ENCODE results near the gene ATIC. TPM values are rescaled to one million over a fixed set of nuclear protein-coding genes. Genes with fewer than 3 reads are reported as not detected.

ATIC gene
- total RNA-seq, 1 experiment from 2014 or later: 285 TPM

DNA sequence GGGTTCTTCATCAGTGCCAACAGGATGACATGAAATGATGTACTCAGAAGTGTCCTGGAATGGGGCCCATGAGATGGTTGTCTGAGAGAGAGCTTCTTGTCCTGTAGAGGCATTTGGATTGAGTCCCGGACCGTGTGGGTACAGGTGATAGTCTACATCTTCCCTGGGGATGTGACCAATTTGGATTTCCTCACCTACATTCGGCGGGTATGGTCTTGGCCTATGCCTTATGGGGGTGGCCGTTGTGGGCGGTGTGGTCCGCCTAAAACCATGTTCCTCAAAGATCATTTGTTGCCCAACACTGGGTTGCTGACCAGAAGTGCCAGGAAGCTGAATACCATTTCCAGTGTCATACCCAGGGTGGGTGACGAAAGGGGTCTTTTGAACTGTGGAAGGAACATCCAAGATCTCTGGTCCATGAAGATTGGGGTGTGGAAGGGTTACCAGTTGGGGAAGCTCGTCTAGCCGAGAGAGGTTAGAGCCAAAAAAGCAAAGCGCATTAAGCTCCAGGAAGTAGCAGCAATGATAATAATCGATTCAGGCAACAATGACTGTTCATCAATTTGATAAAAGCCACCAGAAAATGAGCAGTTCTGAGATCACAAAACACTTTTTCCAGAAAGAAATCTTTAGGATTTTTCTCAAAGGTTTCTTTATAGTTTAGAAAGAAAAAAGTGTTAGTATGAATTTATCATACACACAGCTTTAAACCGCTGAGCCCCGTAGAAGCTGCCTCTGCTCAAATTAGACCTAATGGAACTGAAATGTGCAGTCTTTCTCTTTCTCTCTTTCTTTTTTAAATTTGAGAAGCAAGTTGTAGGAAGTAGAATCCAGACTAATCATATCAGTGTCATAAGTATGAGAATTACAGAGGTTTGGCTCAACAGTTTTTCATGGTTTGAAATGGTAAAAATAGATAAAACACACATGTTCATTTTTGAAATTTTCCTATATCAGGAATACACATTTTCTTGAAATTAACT lies 60.3 kb downstream of the ATIC start (continued):
- TF ChIP-seq, protein P1, sequence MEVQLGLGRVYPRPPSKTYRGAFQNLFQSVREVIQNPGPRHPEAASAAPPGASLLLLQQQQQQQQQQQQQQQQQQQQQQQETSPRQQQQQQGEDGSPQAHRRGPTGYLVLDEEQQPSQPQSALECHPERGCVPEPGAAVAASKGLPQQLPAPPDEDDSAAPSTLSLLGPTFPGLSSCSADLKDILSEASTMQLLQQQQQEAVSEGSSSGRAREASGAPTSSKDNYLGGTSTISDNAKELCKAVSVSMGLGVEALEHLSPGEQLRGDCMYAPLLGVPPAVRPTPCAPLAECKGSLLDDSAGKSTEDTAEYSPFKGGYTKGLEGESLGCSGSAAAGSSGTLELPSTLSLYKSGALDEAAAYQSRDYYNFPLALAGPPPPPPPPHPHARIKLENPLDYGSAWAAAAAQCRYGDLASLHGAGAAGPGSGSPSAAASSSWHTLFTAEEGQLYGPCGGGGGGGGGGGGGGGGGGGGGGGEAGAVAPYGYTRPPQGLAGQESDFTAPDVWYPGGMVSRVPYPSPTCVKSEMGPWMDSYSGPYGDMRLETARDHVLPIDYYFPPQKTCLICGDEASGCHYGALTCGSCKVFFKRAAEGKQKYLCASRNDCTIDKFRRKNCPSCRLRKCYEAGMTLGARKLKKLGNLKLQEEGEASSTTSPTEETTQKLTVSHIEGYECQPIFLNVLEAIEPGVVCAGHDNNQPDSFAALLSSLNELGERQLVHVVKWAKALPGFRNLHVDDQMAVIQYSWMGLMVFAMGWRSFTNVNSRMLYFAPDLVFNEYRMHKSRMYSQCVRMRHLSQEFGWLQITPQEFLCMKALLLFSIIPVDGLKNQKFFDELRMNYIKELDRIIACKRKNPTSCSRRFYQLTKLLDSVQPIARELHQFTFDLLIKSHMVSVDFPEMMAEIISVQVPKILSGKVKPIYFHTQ (CRISPR knock-in tag; IDR thresholded peaks at IDR 0.05): no peak
- TF ChIP-seq ELF4 (CRISPR knock-in tag; IDR thresholded peaks at IDR 0.05; ENCODE audit: low read depth) (no peak), TP53 (CRISPR knock-in tag; IDR thresholded peaks at IDR 0.05) (no peak), ZNF532 (CRISPR knock-in tag; IDR thresholded peaks at IDR 0.05; ENCODE audit: borderline replicate concordance) (no peak), ZNF416 (CRISPR knock-in tag; IDR thresholded peaks at IDR 0.05) (no peak)

GRCh38 chr2:215372968-215373649 lies 61.2 kb downstream of the ATIC start:
- peaks cover 67% of the 10 kb centered on the region for H3K36me3 Mint-ChIP-seq
- no peaks in the 10 kb centered on the region for H3K9me3 Mint-ChIP-seq
- no peak overlapping the region for H3K27ac Mint-ChIP-seq
- no peak for ATAC-seq
- no peaks in the 10 kb centered on the region for H3K27me3 Mint-ChIP-seq (ENCODE audit: low read depth)
- ChIA-PET POLR2A (interaction anchor here (0.6 kb wide), 1 partner anchor 12 kb away, joined by 3 read pairs; no protein-coding TSS in a partner anchor), CTCF (interaction anchor here (0.7 kb wide), 1 partner anchor 522 kb away, joined by 5 read pairs; no protein-coding TSS in a partner anchor)
- no peak overlapping the region for H3K4me3 Mint-ChIP-seq
- no peak for DNase-seq (ENCODE audit: low spot score)
- H3K4me1 Mint-ChIP-seq: no peaks in the 10 kb centered on the region
- TF ChIP-seq NFYB (CRISPR knock-in tag; conservative IDR thresholded peaks at IDR 0.05; ENCODE audit: low read depth): no peak
- TF ChIP-seq SOX15 (CRISPR knock-in tag; IDR thresholded peaks at IDR 0.05): no peak
- no peak for TF ChIP-seq PRDM15 (CRISPR knock-in tag; IDR thresholded peaks at IDR 0.05)
- TF ChIP-seq, protein P2, sequence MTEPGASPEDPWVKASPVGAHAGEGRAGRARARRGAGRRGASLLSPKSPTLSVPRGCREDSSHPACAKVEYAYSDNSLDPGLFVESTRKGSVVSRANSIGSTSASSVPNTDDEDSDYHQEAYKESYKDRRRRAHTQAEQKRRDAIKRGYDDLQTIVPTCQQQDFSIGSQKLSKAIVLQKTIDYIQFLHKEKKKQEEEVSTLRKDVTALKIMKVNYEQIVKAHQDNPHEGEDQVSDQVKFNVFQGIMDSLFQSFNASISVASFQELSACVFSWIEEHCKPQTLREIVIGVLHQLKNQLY (CRISPR knock-in tag; IDR thresholded peaks at IDR 0.05): no peak
- no peak for TF ChIP-seq ELF4 (CRISPR knock-in tag; IDR thresholded peaks at IDR 0.05; ENCODE audit: low read depth)
- no peak for TF ChIP-seq ZNF416 (CRISPR knock-in tag; IDR thresholded peaks at IDR 0.05)
- TF ChIP-seq MYBL2 (CRISPR knock-in tag; IDR thresholded peaks at IDR 0.05): no peak
- no peak for TF ChIP-seq ETV6 (CRISPR knock-in tag; IDR thresholded peaks at IDR 0.05)
- TF ChIP-seq, protein P3, sequence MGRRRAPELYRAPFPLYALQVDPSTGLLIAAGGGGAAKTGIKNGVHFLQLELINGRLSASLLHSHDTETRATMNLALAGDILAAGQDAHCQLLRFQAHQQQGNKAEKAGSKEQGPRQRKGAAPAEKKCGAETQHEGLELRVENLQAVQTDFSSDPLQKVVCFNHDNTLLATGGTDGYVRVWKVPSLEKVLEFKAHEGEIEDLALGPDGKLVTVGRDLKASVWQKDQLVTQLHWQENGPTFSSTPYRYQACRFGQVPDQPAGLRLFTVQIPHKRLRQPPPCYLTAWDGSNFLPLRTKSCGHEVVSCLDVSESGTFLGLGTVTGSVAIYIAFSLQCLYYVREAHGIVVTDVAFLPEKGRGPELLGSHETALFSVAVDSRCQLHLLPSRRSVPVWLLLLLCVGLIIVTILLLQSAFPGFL (CRISPR knock-in tag; IDR thresholded peaks at IDR 0.05; ENCODE audit: borderline replicate concordance): no peak
- TF ChIP-seq CBFB (CRISPR knock-in tag; IDR thresholded peaks at IDR 0.05; ENCODE audit: low read depth): no peak
- TF ChIP-seq ZNF396 (CRISPR knock-in tag; IDR thresholded peaks at IDR 0.05; ENCODE audit: borderline replicate concordance): no peak
- TF ChIP-seq TEAD4 (CRISPR knock-in tag; IDR thresholded peaks at IDR 0.05): no peak
